GM12878 (cell line): ENCODE measurements around the gene TM4SF18. TPM values are rescaled to one million over a fixed set of nuclear protein-coding genes. Genes with fewer than 3 reads are reported as not detected.

Experiments
- ATAC-seq: fragments of 200-7000 bp; cut with Tn5 transposase; 3 replicates; pipeline ENCODE4 v1.9.1; 2020; ENCODE audit warnings: mild to moderate bottlenecking, moderate library complexity
- BruUV-seq: library from RNA; stranded (reverse); fragments of 400-500 nt; replicated peaks from 2 replicates; lab custom pipeline; 2021; lab: Mats Ljungman, UMichigan
- CTCF ChIA-PET: fragments of 300-600 bp; sonication (Branson Sonifier 250); formaldehyde crosslinking; extraction: SDS; loops from one replicate; lab custom pipeline; 2021; ENCODE audit warnings: inconsistent platforms; lab: Yijun Ruan, JAX
- POLR2A ChIA-PET: fragments of 350-600 bp; formaldehyde crosslinking; extraction: SDS; loops from one replicate; lab custom pipeline; 2021; ENCODE audit warnings: inconsistent platforms; lab: Charles Lee
- RAD21 ChIA-PET: fragments of 300-600 bp; sonication (Branson Sonifier 250); formaldehyde crosslinking; loops from one replicate; lab custom pipeline; 2023; ENCODE audit warnings: antibody characterized with exemption; ENCODE audit not compliant: unreplicated experiment; lab: Charles Lee
- SMC1A ChIA-PET: fragments of 300-600 bp; sonication (Branson Sonifier 250); formaldehyde crosslinking; loops from one replicate; lab custom pipeline; 2023; ENCODE audit not compliant: unreplicated experiment, uncharacterized antibody; lab: Charles Lee
- DNase-seq: peaks from one replicate; pipeline ENCODE4 v3.0.0-alpha.2; 2011; ENCODE audit warnings: low read depth, low spot score
- FAIRE-seq: peaks from 3 replicates; lab custom pipeline; 2011; peaks lifted over from hg19 to GRCh38; lab: Jason Lieb, UNC
- H2AFZ ChIP-seq: 2 replicates; pipeline ENCODE4 v1.6.0; 2011; ENCODE audit warnings: low read depth, low read length, control low read depth; ENCODE audit not compliant: control insufficient read depth
- H3K27ac ChIP-seq: 2 replicates; pipeline ENCODE4 v1.5.1; 2011; ENCODE audit warnings: control low read depth; ENCODE audit not compliant: control insufficient read depth, insufficient read depth
- H3K27me3 ChIP-seq, 2 experiments: replicated peaks in 1 of 2; 2 replicates each; pipeline versions ENCODE4 v1.6.0 to v1.6.1; 2011; ENCODE audit warnings: low read length in 1 of 2; ENCODE audit not compliant: control insufficient read depth in 2 of 2, insufficient read depth in 2 of 2
- H3K36me3 ChIP-seq, 2 experiments: 2 replicates each; pipeline ENCODE4 v1.5.1; 2011; ENCODE audit warnings: low read length in 1 of 2; ENCODE audit not compliant: control insufficient read depth in 2 of 2, insufficient read depth in 2 of 2
- H3K4me1 ChIP-seq: 2 replicates; pipeline ENCODE4 v1.6.1; 2011; ENCODE audit warnings: mild to moderate bottlenecking, low read length, moderate library complexity, mixed read lengths; ENCODE audit not compliant: control insufficient read depth, insufficient read depth
- H3K4me2 ChIP-seq: 2 replicates; pipeline ENCODE4 v1.6.0; 2011; ENCODE audit warnings: control low read depth; ENCODE audit not compliant: control insufficient read depth, insufficient read depth
- H3K4me3 ChIP-seq: fragments of 200-600 bp; sonication (generic); 2 replicates; pipeline ENCODE4 v1.5.1; 2016
- H3K79me2 ChIP-seq: 2 replicates; pipeline ENCODE4 v1.6.0; 2011; ENCODE audit warnings: low read length; ENCODE audit not compliant: control insufficient read depth, insufficient read depth
- H3K9ac ChIP-seq: 2 replicates; pipeline ENCODE4 v1.8.0; 2011; ENCODE audit warnings: low read length, control low read depth, mixed read lengths; ENCODE audit not compliant: control insufficient read depth, insufficient read depth
- H3K9me3 ChIP-seq: replicated peaks from 3 replicates; pipeline ENCODE4 v1.5.1; 2011; ENCODE audit warnings: mild to moderate bottlenecking, low read length; ENCODE audit not compliant: control insufficient read depth, insufficient read depth
- H4K20me1 ChIP-seq: 2 replicates; pipeline ENCODE4 v1.6.0; 2011; ENCODE audit not compliant: control insufficient read depth, insufficient read depth
- CEBPB ChIP-seq, 2 experiments: fragments of 150-350 bp in 1 of 2; IDR thresholded peaks; 2 replicates each; pipeline ENCODE4 v1.6.1; 2012 to 2014; ENCODE audit warnings: low read depth in 2 of 2, low read length in 2 of 2, borderline replicate concordance in 1 of 2, inconsistent platforms in 1 of 2
- GABPA ChIP-seq: IDR thresholded peaks from 2 replicates; pipeline ENCODE4 v1.6.1; 2014; ENCODE audit warnings: antibody characterized with exemption, low read depth, mild to moderate bottlenecking, inconsistent platforms
- HCFC1 ChIP-seq: fragments of 150-350 bp; IDR thresholded peaks from 2 replicates; pipeline ENCODE4 v1.6.1; 2014; ENCODE audit warnings: low read length
- MTA3 ChIP-seq: IDR thresholded peaks from 2 replicates; pipeline ENCODE4 v1.6.1; 2012; ENCODE audit warnings: low read length, inconsistent platforms, borderline replicate concordance
- RAD21 ChIP-seq: IDR thresholded peaks from 2 replicates; pipeline ENCODE4 v1.6.1; 2011; ENCODE audit warnings: mild to moderate bottlenecking, low read depth, low read length, moderate library complexity; ENCODE audit not compliant: insufficient read depth
- SRF ChIP-seq, 2 experiments: IDR thresholded peaks; 2 replicates each; pipeline ENCODE4 v1.6.1; 2011; ENCODE audit warnings: low read depth in 2 of 2, low read length in 2 of 2, mild to moderate bottlenecking in 1 of 2, moderate library complexity in 1 of 2
- ZNF622 ChIP-seq: fragments of 450-650 bp; IDR thresholded peaks from 2 replicates; pipeline ENCODE4 v1.6.1; 2017; ENCODE audit warnings: mild to moderate bottlenecking, inconsistent platforms
- ZSCAN29 ChIP-seq: fragments of 450-650 bp; IDR thresholded peaks from 2 replicates; pipeline ENCODE4 v1.6.1; 2017; ENCODE audit warnings: mild to moderate bottlenecking, moderate library complexity
- WGBS: methylation state at CpG from one replicate; pipeline ENCODE4 v1.1.6; 2016; ENCODE audit warnings: low lambda C conversion rate; ENCODE audit not compliant: insufficient replicate concordance, insufficient coverage; ENCODE audit errors: missing lambda C conversion rate; 5-methylcytosine and 5-hydroxymethylcytosine counted together
- in situ Hi-C: fragments of 300-500 bp; cut with MboI; formaldehyde crosslinking; loops from 9 replicates; pipeline ENCODE4 v1.14.3; 2018; ENCODE audit warnings: mixed read lengths
- intact Hi-C: fragments of 100-400 bp; cut with micrococcal nuclease; formaldehyde crosslinking; loops from one replicate; pipeline ENCODE4 v1.14.2; 2022; ENCODE audit not compliant: unreplicated experiment
- polyA plus RNA-seq, 11 experiments: library from polyadenylated mRNA; depleted of rRNA in 4 of 11; unstranded in 6 of 11; stranded (reverse) in 5 of 11; fragments of >200 nt; fragmentation: Nextera tagmentation in 4 of 11; fragmentation: Illumina TruSeq in 1 of 11; extraction: Ambion mirVana in 4 of 11; extraction: Trizol in 1 of 11; gene quantifications; 1 replicate in 1 of 11; 2 replicates in 10 of 11; pipeline versions ENCODE4 v1.2.1 to v1.2.3, GENCODE V29; 2011 to 2016; ENCODE audit warnings: inconsistent platforms in 2 of 11, missing spikeins in 2 of 11, low read depth in 1 of 11
- total RNA-seq, 4 experiments: library from RNA; depleted of rRNA in 3 of 4; stranded (reverse); fragments of >200 nt in 3 of 4; fragmentation: Illumina TruSeq in 1 of 4; extraction: Trizol in 1 of 4; gene quantifications; 2 replicates each; pipeline versions ENCODE4 v1.2.1 to v1.2.3, GENCODE V29; 2013 to 2021
- TF ChIP-seq, protein P1 (sequence below): fragments of 450-650 bp; IDR thresholded peaks from 2 replicates; pipeline ENCODE4 v1.6.1; 2017; ENCODE audit warnings: low read depth, mild to moderate bottlenecking, moderate library complexity
- TF ChIP-seq, protein P2 (sequence below), 3 experiments: IDR thresholded peaks in 2 of 3; conservative IDR thresholded peaks in 1 of 3; 2 replicates each; pipeline ENCODE4 v1.5.1; 2011; ENCODE audit warnings: low read depth in 3 of 3, low read length in 3 of 3, mild to moderate bottlenecking in 3 of 3, control low read depth in 2 of 3, moderate library complexity in 2 of 3, inconsistent platforms in 1 of 3, mixed read lengths in 1 of 3; ENCODE audit not compliant: control insufficient read depth in 2 of 3, insufficient read depth in 1 of 3; ENCODE audit errors: extremely low read depth in 1 of 3

Gene TM4SF18
- total and polyA plus RNA-seq, 10 of the 15 experiments (the other 5 are each of a cell fraction or from before 2014, with no cell fraction given), result 0.01 TPM; not detected in 9

DNA sequence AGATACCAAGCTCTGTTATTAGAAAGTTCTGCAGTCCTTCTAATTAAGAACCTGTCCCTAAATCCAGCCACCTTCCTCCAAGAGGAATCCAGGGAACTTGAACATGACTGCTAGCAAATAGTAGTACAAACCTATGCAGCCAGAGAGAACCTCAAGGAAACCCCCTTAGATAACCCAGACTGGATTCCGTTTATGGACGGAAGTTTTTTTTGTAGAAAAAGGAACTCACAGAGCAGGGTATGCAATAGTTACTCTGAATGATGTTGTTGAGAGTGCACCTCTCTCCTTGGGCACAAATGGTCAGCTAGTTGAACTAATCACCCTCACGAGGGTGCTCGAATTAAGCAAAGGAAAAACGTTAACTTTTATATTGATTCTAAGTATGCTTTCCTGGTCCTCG, 40.8 kb downstream of the TM4SF18 start (continued):
- TF ChIP-seq MTA3 (no peak), CEBPB (IDR thresholded peaks at IDR 0.05; ENCODE audit: borderline replicate concordance in 1 of 2, low read depth in 2 of 2, low read length in 2 of 2) (no peak), SRF (IDR thresholded peaks at IDR 0.05; ENCODE audit: low read depth in 2 of 2, low read length in 2 of 2) (no peak)

DNA sequence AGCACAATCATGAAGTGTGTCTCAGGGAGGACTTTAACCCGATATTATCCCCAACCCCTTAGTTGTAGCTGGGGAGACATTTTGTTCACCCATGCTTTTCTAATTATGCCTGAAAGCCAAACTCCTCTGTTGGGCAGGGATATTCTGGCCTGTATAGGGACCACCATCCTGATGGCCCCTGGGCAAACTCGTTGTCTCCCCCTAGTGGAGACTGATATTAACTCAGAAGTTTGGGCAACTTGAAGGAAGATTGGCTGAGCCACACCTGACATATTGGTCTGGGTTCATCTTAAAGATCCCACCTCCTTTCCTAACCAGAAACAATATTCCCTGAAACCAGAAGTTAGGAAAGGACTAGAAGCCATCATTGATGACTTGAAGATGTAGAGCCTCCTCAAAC, 42.3 kb downstream of the TM4SF18 start:
- no peaks in the 10 kb centered on the region for H4K20me1 ChIP-seq
- in situ Hi-C loops (no loop called here), intact Hi-C loops (no loop called here)
- FAIRE-seq, result no peak
- ChIA-PET POLR2A (no interaction called here), RAD21 (no interaction called here), CTCF (interaction anchor here (1.8 to 2.2 kb wide), 3 partner anchors 11 to 170 kb away, joined by 4 to 13 read pairs (median 6); no protein-coding TSS in a partner anchor), SMC1A (interaction anchor here (0.7 kb wide), 1 partner anchor 1023 kb away, joined by 3 read pairs; no protein-coding TSS in a partner anchor)
- no peak overlapping the region for H3K4me3 ChIP-seq
- TF ChIP-seq, protein P1, sequence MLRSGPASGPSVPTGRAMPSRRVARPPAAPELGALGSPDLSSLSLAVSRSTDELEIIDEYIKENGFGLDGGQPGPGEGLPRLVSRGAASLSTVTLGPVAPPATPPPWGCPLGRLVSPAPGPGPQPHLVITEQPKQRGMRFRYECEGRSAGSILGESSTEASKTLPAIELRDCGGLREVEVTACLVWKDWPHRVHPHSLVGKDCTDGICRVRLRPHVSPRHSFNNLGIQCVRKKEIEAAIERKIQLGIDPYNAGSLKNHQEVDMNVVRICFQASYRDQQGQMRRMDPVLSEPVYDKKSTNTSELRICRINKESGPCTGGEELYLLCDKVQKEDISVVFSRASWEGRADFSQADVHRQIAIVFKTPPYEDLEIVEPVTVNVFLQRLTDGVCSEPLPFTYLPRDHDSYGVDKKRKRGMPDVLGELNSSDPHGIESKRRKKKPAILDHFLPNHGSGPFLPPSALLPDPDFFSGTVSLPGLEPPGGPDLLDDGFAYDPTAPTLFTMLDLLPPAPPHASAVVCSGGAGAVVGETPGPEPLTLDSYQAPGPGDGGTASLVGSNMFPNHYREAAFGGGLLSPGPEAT, result no peak
- TF ChIP-seq, protein P2, sequence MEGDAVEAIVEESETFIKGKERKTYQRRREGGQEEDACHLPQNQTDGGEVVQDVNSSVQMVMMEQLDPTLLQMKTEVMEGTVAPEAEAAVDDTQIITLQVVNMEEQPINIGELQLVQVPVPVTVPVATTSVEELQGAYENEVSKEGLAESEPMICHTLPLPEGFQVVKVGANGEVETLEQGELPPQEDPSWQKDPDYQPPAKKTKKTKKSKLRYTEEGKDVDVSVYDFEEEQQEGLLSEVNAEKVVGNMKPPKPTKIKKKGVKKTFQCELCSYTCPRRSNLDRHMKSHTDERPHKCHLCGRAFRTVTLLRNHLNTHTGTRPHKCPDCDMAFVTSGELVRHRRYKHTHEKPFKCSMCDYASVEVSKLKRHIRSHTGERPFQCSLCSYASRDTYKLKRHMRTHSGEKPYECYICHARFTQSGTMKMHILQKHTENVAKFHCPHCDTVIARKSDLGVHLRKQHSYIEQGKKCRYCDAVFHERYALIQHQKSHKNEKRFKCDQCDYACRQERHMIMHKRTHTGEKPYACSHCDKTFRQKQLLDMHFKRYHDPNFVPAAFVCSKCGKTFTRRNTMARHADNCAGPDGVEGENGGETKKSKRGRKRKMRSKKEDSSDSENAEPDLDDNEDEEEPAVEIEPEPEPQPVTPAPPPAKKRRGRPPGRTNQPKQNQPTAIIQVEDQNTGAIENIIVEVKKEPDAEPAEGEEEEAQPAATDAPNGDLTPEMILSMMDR (IDR thresholded peaks at IDR 0.05 in 2 of 3, conservative IDR thresholded peaks at IDR 0.05 in 1 of 3; ENCODE audit: control insufficient read depth in 2 of 3, extremely low read depth in 1 of 3, insufficient read depth in 1 of 3, low read depth in 3 of 3, low read length in 3 of 3), result peak; percentile 25 to 71 (median 60)
- TF ChIP-seq GABPA, result no peak
- TF ChIP-seq ZNF622, result no peak
- TF ChIP-seq ZSCAN29, result no peak
- TF ChIP-seq HCFC1, result no peak
- TF ChIP-seq RAD21, result peak; percentile 42
- no peak overlapping the region for H3K4me2 ChIP-seq
- no peaks in the 10 kb centered on the region for H3K9me3 ChIP-seq
- H3K36me3 ChIP-seq, result no peaks in the 10 kb centered on the region
- no peak overlapping the region for H3K9ac ChIP-seq
- H3K27ac ChIP-seq, result no peak overlapping the region
- H2AFZ ChIP-seq, result no peak overlapping the region
- BruUV-seq, result no TSS peak
- no peaks in the 10 kb centered on the region for H3K4me1 ChIP-seq
- WGBS, result 18% methylated on average over 2 of the region's 2 CpGs
- no peak for DNase-seq
- H3K79me2 ChIP-seq, result no peaks in the 10 kb centered on the region
- ATAC-seq, result peak; percentile 81
- no peaks in the 10 kb centered on the region for H3K27me3 ChIP-seq
